ENCODE measurements around the gene METTL1. TPM values are rescaled to one million over a fixed set of nuclear protein-coding genes. Genes with fewer than 3 reads are reported as not detected.

METTL1 gene
- total RNA-seq, 1 donor from 2014 or later, result 13.4 TPM

GRCh38 chr12:57802607-57803006, 30.7 kb upstream of the METTL1 start:
- no peak for ATAC-seq
- DNase-seq (ENCODE audit: low spot score), result no peak
- intact Hi-C loops (cut with DNase I), result no loop called here

GRCh38 chr12:57800965-57801364, 29.1 kb upstream of the METTL1 start:
- DNase-seq (ENCODE audit: low spot score) (no peak), ATAC-seq (no peak)
- intact Hi-C loops (cut with DNase I), result no loop called here

GRCh38 chr12:57797933-57798332, 26.0 kb upstream of the METTL1 start:
- DNase-seq (ENCODE audit: low spot score) (no peak), ATAC-seq (no peak)
- intact Hi-C loops (cut with DNase I), result no loop called here

GRCh38 chr12:57796996-57797395, 25.1 kb upstream of the METTL1 start:
- intact Hi-C loops (cut with DNase I), result no loop called here
- DNase-seq (ENCODE audit: low spot score) (no peak), ATAC-seq (no peak)

- intact Hi-C loops (cut with DNase I), result no loop called here
- ATAC-seq, result no peak
- no peak for DNase-seq (ENCODE audit: low spot score)
Measured at GRCh38 chr12:57795354-57795753, 23.4 kb upstream of the METTL1 start.

- intact Hi-C loops (cut with DNase I), result no loop called here
- ATAC-seq (no peak), DNase-seq (ENCODE audit: low spot score) (no peak)
Measured at GRCh38 chr12:57793920-57794319, 22.0 kb upstream of the METTL1 start.

- intact Hi-C loops (cut with DNase I), result loop anchor here (10.0 kb wide), 1 partner anchor 121 kb away; no protein-coding TSS in a partner anchor
- DNase-seq (ENCODE audit: low spot score) (no peak), ATAC-seq (no peak)
Measured at GRCh38 chr12:57783861-57784260, 12.0 kb upstream of the METTL1 start.

- DNase-seq (ENCODE audit: low spot score), result no peak
- no peak for ATAC-seq
- intact Hi-C loops (cut with DNase I), result loop anchor here (10.0 kb wide), 1 partner anchor 121 kb away; no protein-coding TSS in a partner anchor
Measured at GRCh38 chr12:57783466-57783801, 11.5 kb upstream of the METTL1 start.

GRCh38 chr12:57782608-57783465, 10.9 kb upstream of the METTL1 start, which contains the start of gene TSFM:
Gene TSFM, plus strand, starts transcription at chr12:57782787. Its CDS starts 15 bp downstream, at chr12:57782802.
- intact Hi-C loops (cut with DNase I), result loop anchor here (10.0 kb wide), 1 partner anchor 122 kb away; no protein-coding TSS in a partner anchor
- DNase-seq (ENCODE audit: low spot score), result peak; percentile 99
- peak; percentile 96 for ATAC-seq

GRCh38 chr12:57782243-57782607, 10.3 kb upstream of the METTL1 start:
- ATAC-seq, result no peak
- no peak for DNase-seq (ENCODE audit: low spot score)
- intact Hi-C loops (cut with DNase I), result loop anchor here (10.0 kb wide), 1 partner anchor 123 kb away; no protein-coding TSS in a partner anchor

- DNase-seq (ENCODE audit: low spot score) (no peak), ATAC-seq (no peak)
- intact Hi-C loops (cut with DNase I), result loop anchor here (10.0 kb wide), 1 partner anchor 123 kb away; no protein-coding TSS in a partner anchor
Measured at GRCh38 chr12:57781801-57782200, 9.9 kb upstream of the METTL1 start.

GRCh38 chr12:57781244-57781643, 9.3 kb upstream of the METTL1 start:
- intact Hi-C loops (cut with DNase I), result loop anchor here (10.0 kb wide), 1 partner anchor 124 kb away; no protein-coding TSS in a partner anchor
- no peak for DNase-seq (ENCODE audit: low spot score)
- no peak for ATAC-seq

GRCh38 chr12:57780284-57780897, 8.5 kb upstream of the METTL1 start:
- intact Hi-C loops (cut with DNase I), result loop anchor here (10.0 kb wide), 1 partner anchor 124 kb away; no protein-coding TSS in a partner anchor
- ATAC-seq (no peak), DNase-seq (ENCODE audit: low spot score) (no peak)

- ATAC-seq (no peak), DNase-seq (ENCODE audit: low spot score) (no peak)
- intact Hi-C loops (cut with DNase I), result loop anchor here (10.0 kb wide), 1 partner anchor 125 kb away; no protein-coding TSS in a partner anchor
Measured at GRCh38 chr12:57779736-57780135, 7.8 kb upstream of the METTL1 start.

GRCh38 chr12:57777911-57778310, 6.0 kb upstream of the METTL1 start:
- intact Hi-C loops (cut with DNase I), result no loop called here
- ATAC-seq (no peak), DNase-seq (ENCODE audit: low spot score) (no peak)

- ATAC-seq (no peak), DNase-seq (ENCODE audit: low spot score) (no peak)
- intact Hi-C loops (cut with DNase I), result no loop called here
Measured at GRCh38 chr12:57777367-57777766, 5.5 kb upstream of the METTL1 start.

- DNase-seq (ENCODE audit: low spot score) (no peak), ATAC-seq (no peak)
- intact Hi-C loops (cut with DNase I), result no loop called here
Measured at GRCh38 chr12:57776247-57776587, 4.3 kb upstream of the METTL1 start.

- intact Hi-C loops (cut with DNase I), result no loop called here
- ATAC-seq, result no peak
Measured at GRCh38 chr12:57775563-57776246, 3.8 kb upstream of the METTL1 start.

GRCh38 chr12:57775044-57775443, 3.1 kb upstream of the METTL1 start:
- intact Hi-C loops (cut with DNase I), result no loop called here
- ATAC-seq (no peak), DNase-seq (ENCODE audit: low spot score) (no peak)

More at GRCh38 chr12:57775563-57776246, 3.8 kb upstream of the METTL1 start:
- DNase-seq (ENCODE audit: low spot score), result no peak
